ENCODE data around the gene TMEM201. TPM values are rescaled to one million over a fixed set of nuclear protein-coding genes. Genes with fewer than 3 reads are reported as not detected.

The TMEM201 gene
- total and polyA plus RNA-seq, 2 of the 13 experiments (the other 11 are each of a cell fraction or from before 2014, with no cell fraction given), result 1.5 to 8.2 TPM

- peak; percentile 98 for TF ChIP-seq MEF2D (CRISPR knock-in tag; IDR thresholded peaks at IDR 0.05)
- TF ChIP-seq NFATC3 (CRISPR knock-in tag; IDR thresholded peaks at IDR 0.05), result no peak
- peak; percentile 47; the same call in 1 of the 2 replicates for TF ChIP-seq ZNF441 (CRISPR knock-in tag; IDR thresholded peaks at IDR 0.05; ENCODE audit: borderline replicate concordance)
- TF ChIP-seq GFI1 (CRISPR knock-in tag; IDR thresholded peaks at IDR 0.05; ENCODE audit: borderline replicate concordance), result peak; percentile 94
- no peak for TF ChIP-seq FOXP1 (IDR thresholded peaks at IDR 0.05)
- peak; percentile 95 for TF ChIP-seq FOXP1 (CRISPR knock-in tag; IDR thresholded peaks at IDR 0.05)
- no peak for TF ChIP-seq HES4 (CRISPR knock-in tag; IDR thresholded peaks at IDR 0.05; ENCODE audit: borderline replicate concordance)
- peak; percentile 99 for TF ChIP-seq MIXL1 (CRISPR knock-in tag; IDR thresholded peaks at IDR 0.05)
- peak; percentile 72; the same call in 1 of the 2 replicates for TF ChIP-seq TMF1 (CRISPR knock-in tag; IDR thresholded peaks at IDR 0.05; ENCODE audit: low read depth)
- peak; percentile 95; the same call in 1 of the 2 replicates for TF ChIP-seq ZFP36L1 (CRISPR knock-in tag; IDR thresholded peaks at IDR 0.05)
- TF ChIP-seq ZMYM3 (CRISPR knock-in tag; IDR thresholded peaks at IDR 0.05), result peak; percentile 74
- peak; percentile 89; the same call in 1 of the 2 replicates for TF ChIP-seq ELF3 (CRISPR knock-in tag; IDR thresholded peaks at IDR 0.05)
- TF ChIP-seq ZNF607 (CRISPR knock-in tag; IDR thresholded peaks at IDR 0.05; ENCODE audit: borderline replicate concordance), result 0 out of 2 replicates have a peak, but pooled peaks have one; percentile 56
- peak; percentile 77 for TF ChIP-seq TP53 (CRISPR knock-in tag; conservative IDR thresholded peaks at IDR 0.05)
- TF ChIP-seq THYN1 (CRISPR knock-in tag; IDR thresholded peaks at IDR 0.05; ENCODE audit: borderline replicate concordance, low read depth), result peak; percentile 85; the same call in 1 of the 2 replicates
- peak; percentile 44; the same call in 1 of the 2 replicates for TF ChIP-seq KDM2A (CRISPR knock-in tag; IDR thresholded peaks at IDR 0.05; ENCODE audit: borderline replicate concordance, low read depth)
- peak; percentile 79 for TF ChIP-seq NKX3-1 (CRISPR knock-in tag; IDR thresholded peaks at IDR 0.05)
- TF ChIP-seq MAFG (CRISPR knock-in tag; IDR thresholded peaks at IDR 0.05), result no peak
- TF ChIP-seq ZEB1 (IDR thresholded peaks at IDR 0.05; ENCODE audit: insufficient replicate concordance, low read depth), result peak; percentile 96
- no peak for TF ChIP-seq ZNF782 (CRISPR knock-in tag; IDR thresholded peaks at IDR 0.05; ENCODE audit: borderline replicate concordance)
- peak; percentile 93 for TF ChIP-seq TOE1 (CRISPR knock-in tag; IDR thresholded peaks at IDR 0.05)
- no peak for TF ChIP-seq POLR2G (IDR thresholded peaks at IDR 0.05; ENCODE audit: low read depth, low read length)
- no peak for TF ChIP-seq ZNF576 (CRISPR knock-in tag; IDR thresholded peaks at IDR 0.05)
- TF ChIP-seq EP300 (IDR thresholded peaks at IDR 0.05; ENCODE audit: low read depth in 2 of 2, low read length in 2 of 2), result peak; percentile 68 to 99; a peak in 3 of 4 replicates
- peak; percentile 98 for TF ChIP-seq EP300 (CRISPR knock-in tag; IDR thresholded peaks at IDR 0.05; ENCODE audit: borderline replicate concordance)
- TF ChIP-seq ZNF530 (CRISPR knock-in tag; IDR thresholded peaks at IDR 0.05; ENCODE audit: low read depth), result no peak
- TF ChIP-seq SP5 (CRISPR knock-in tag; IDR thresholded peaks at IDR 0.05; ENCODE audit: borderline replicate concordance, low read depth), result peak; percentile 78
- no peak for TF ChIP-seq ZFYVE20 (CRISPR knock-in tag; IDR thresholded peaks at IDR 0.05; ENCODE audit: borderline replicate concordance, low read depth)
Observed at GRCh38 chr1:9553736-9554144, 35.0 kb upstream of the TMEM201 start (continued).
